Large intestine (tissue), 3 donors: ENCODE data around the gene HYDIN. TPM values are rescaled to one million over a fixed set of nuclear protein-coding genes. Genes with fewer than 3 reads are reported as not detected.
"Not testable (repeated sequence)": the region's sequence is repeated elsewhere in the genome, so short reads cannot be mapped to it uniquely, and the experiment has no call there.

ENCODE experiments used
- DNase-seq, 2 donors: peaks; one replicate each; pipeline versions ENCODE4 v3.0.0 to v3.0.0-alpha.2; 2013
- H3K27ac ChIP-seq: one replicate; pipeline ENCODE4 v1.5.1; 2013; ENCODE audit warnings: low read length
- H3K27me3 ChIP-seq: 2 replicates; pipeline ENCODE4 v1.6.1; 2013; ENCODE audit warnings: low read length; ENCODE audit not compliant: control insufficient read depth, insufficient read depth
- H3K36me3 ChIP-seq: 2 replicates; pipeline ENCODE4 v1.6.1; 2013; ENCODE audit warnings: low read length; ENCODE audit not compliant: control insufficient read depth, insufficient read depth
- H3K4me1 ChIP-seq: one replicate; pipeline ENCODE4 v1.6.1; 2013; ENCODE audit warnings: low read length; ENCODE audit not compliant: control insufficient read depth, insufficient read depth
- H3K4me3 ChIP-seq: one replicate; pipeline ENCODE4 v1.5.1; 2013; ENCODE audit warnings: low read length
- H3K9me3 ChIP-seq: one replicate; pipeline ENCODE4 v1.6.1; 2013; ENCODE audit warnings: mild to moderate bottlenecking, low read depth, low read length, moderate library complexity; ENCODE audit not compliant: control insufficient read depth
- WGBS: methylation state at CpG from one replicate; pipeline ENCODE4 v1.1.5; 2013; ENCODE audit warnings: low lambda C conversion rate; ENCODE audit not compliant: insufficient coverage; 5-methylcytosine and 5-hydroxymethylcytosine counted together
- polyA plus RNA-seq: library from polyadenylated mRNA; unstranded; fragments of 120-200 nt; gene quantifications from one replicate; pipeline ENCODE4 v1.2.1, GENCODE V29; 2013

The HYDIN gene
- polyA plus RNA-seq, 1 donor: 3.2 TPM

GRCh38 chr16:71006516-71006915, 224.0 kb downstream of the HYDIN start:
- not testable (repeated sequence) for H3K36me3 ChIP-seq, H3K27ac ChIP-seq, H3K9me3 ChIP-seq, H3K4me1 ChIP-seq, H3K4me3 ChIP-seq, DNase-seq, H3K27me3 ChIP-seq
- no CpG with 5 or more reads among the region's 3 CpGs for WGBS

- H3K4me3 ChIP-seq, H3K9me3 ChIP-seq, H3K27me3 ChIP-seq, H3K27ac ChIP-seq, H3K36me3 ChIP-seq, H3K4me1 ChIP-seq: not testable (repeated sequence)
- no CpG with 5 or more reads among the region's 2 CpGs for WGBS
- DNase-seq: peak in 1 of 2 donors; percentile 4
Measured at GRCh38 chr16:70999735-71000134, 230.8 kb downstream of the HYDIN start.

GRCh38 chr16:70995799-70996198, 234.7 kb downstream of the HYDIN start:
- H3K36me3 ChIP-seq, H3K27me3 ChIP-seq, H3K4me3 ChIP-seq, H3K27ac ChIP-seq, DNase-seq, H3K4me1 ChIP-seq, H3K9me3 ChIP-seq: not testable (repeated sequence)
- WGBS: no CpG with 5 or more reads among the region's 2 CpGs

GRCh38 chr16:70992511-70992910, 238.0 kb downstream of the HYDIN start:
- H3K27ac ChIP-seq, H3K4me3 ChIP-seq, DNase-seq, H3K4me1 ChIP-seq, H3K9me3 ChIP-seq, H3K36me3 ChIP-seq, H3K27me3 ChIP-seq: not testable (repeated sequence)
- no CpG with 5 or more reads among the region's 4 CpGs for WGBS

- DNase-seq, H3K9me3 ChIP-seq, H3K27ac ChIP-seq, H3K4me3 ChIP-seq, H3K27me3 ChIP-seq, H3K36me3 ChIP-seq, H3K4me1 ChIP-seq: not testable (repeated sequence)
- no CpG with 5 or more reads among the region's 9 CpGs for WGBS
Measured at GRCh38 chr16:70987019-70987715, 243.4 kb downstream of the HYDIN start.

- H3K9me3 ChIP-seq, H3K27me3 ChIP-seq, DNase-seq, H3K4me1 ChIP-seq, H3K27ac ChIP-seq, H3K4me3 ChIP-seq, H3K36me3 ChIP-seq: not testable (repeated sequence)
- no CpG with 5 or more reads among the region's 6 CpGs for WGBS
Measured at GRCh38 chr16:70984675-70985074, 245.8 kb downstream of the HYDIN start.

- H3K36me3 ChIP-seq, H3K4me1 ChIP-seq, H3K4me3 ChIP-seq, H3K9me3 ChIP-seq, DNase-seq, H3K27me3 ChIP-seq, H3K27ac ChIP-seq: not testable (repeated sequence)
- no CpG with 5 or more reads among the region's 3 CpGs for WGBS
Measured at GRCh38 chr16:70968332-70968731, 262.2 kb downstream of the HYDIN start.

- no CpG with 5 or more reads among the region's 3 CpGs for WGBS
Measured at GRCh38 chr16:70960169-70960568, 270.4 kb downstream of the HYDIN start.

GRCh38 chr16:70954922-70955321, 275.6 kb downstream of the HYDIN start:
- WGBS: no CpG with 5 or more reads among the region's 4 CpGs
- not testable (repeated sequence) for H3K27me3 ChIP-seq, H3K9me3 ChIP-seq, H3K27ac ChIP-seq, H3K36me3 ChIP-seq, H3K4me3 ChIP-seq, H3K4me1 ChIP-seq, DNase-seq

More at GRCh38 chr16:70960169-70960568, 270.4 kb downstream of the HYDIN start:
- not testable (repeated sequence) for H3K4me1 ChIP-seq, H3K4me3 ChIP-seq, H3K9me3 ChIP-seq, DNase-seq, H3K36me3 ChIP-seq, H3K27me3 ChIP-seq, H3K27ac ChIP-seq

- not testable (repeated sequence) for H3K4me3 ChIP-seq, H3K4me1 ChIP-seq, H3K36me3 ChIP-seq, H3K27me3 ChIP-seq, H3K9me3 ChIP-seq, DNase-seq, H3K27ac ChIP-seq
- WGBS: no CpG with 5 or more reads among the region's 5 CpGs
Measured at GRCh38 chr16:70953824-70954223, 276.7 kb downstream of the HYDIN start.

- H3K27me3 ChIP-seq, H3K9me3 ChIP-seq, H3K36me3 ChIP-seq, H3K27ac ChIP-seq, DNase-seq, H3K4me3 ChIP-seq, H3K4me1 ChIP-seq: not testable (repeated sequence)
- no CpG with 5 or more reads among the region's 15 CpGs for WGBS
Measured at GRCh38 chr16:70943551-70943950, 287.0 kb downstream of the HYDIN start.
